Measurements from ENCODE around the gene TRIM46. TPM values are rescaled to one million over a fixed set of nuclear protein-coding genes. Genes with fewer than 3 reads are reported as not detected.

TRIM46 gene
- total RNA-seq, 1 experiment from 2014 or later = 4.1 TPM

GRCh38 chr1:155171836-155172731 lies 1.6 kb upstream of the TRIM46 start:
- Histone ChIP-seq H3K79me2 (ENCODE audit: low read length) (peaks cover 20% of the 10 kb centered on the region), H3K9ac (ENCODE audit: low read length) (peak overlapping the region; percentile 93), H3K9me3 (ENCODE audit: low read length) (no peaks in the 10 kb centered on the region), H3K36me3 (ENCODE audit: low read depth, low read length) (peaks cover 8% of the 10 kb centered on the region; the same call in 1 of the 2 replicates), H3K9me2 (replicated peaks; ENCODE audit: low read length) (no peaks in the 10 kb centered on the region), H3K4me2 (ENCODE audit: low read length) (peak overlapping the region; percentile 89), H4K20me1 (ENCODE audit: low read length) (no peaks in the 10 kb centered on the region), H3K27ac (ENCODE audit: low read length) (peak overlapping the region; percentile 62), H2AFZ (ENCODE audit: low read length) (peak overlapping the region; percentile 97), H3F3A (ENCODE audit: low read length, unreplicated experiment) (peaks cover 4% of the 10 kb centered on the region), H3K27me3 (ENCODE audit: low read length) (no peaks in the 10 kb centered on the region), H3K4me3 (ENCODE audit: low read length) (peak overlapping the region; percentile 83), H3K4me1 (ENCODE audit: insufficient read depth, low read length) (peaks cover 26% of the 10 kb centered on the region)
- BruUV-seq (replicated peaks) = no TSS peak
- TF ChIP-seq EZH2phosphoT487 (IDR thresholded peaks at IDR 0.05; ENCODE audit: borderline replicate concordance, low read length) (no peak), EZH2 (IDR thresholded peaks at IDR 0.05; ENCODE audit: low read length, unreplicated experiment) (no peak), CTCF (conservative IDR thresholded peaks at IDR 0.05; ENCODE audit: low read depth, low read length) (no peak)
- ATAC-seq = no peak; the same call in 1 of the 2 replicates
- ChIA-PET POLR2A (ENCODE audit: unreplicated experiment) (interaction anchor here (0.6 to 1.2 kb wide), 4 partner anchors 21 to 76 kb away, joined by 4 to 30 read pairs (median 7); no protein-coding TSS in a partner anchor), CTCF (interaction anchor here (0.9 to 1.9 kb wide), 6 partner anchors 22 to 121 kb away, joined by 3 to 25 read pairs (median 12); partner anchors contain the start of gene ADAM15)
- no peak for DNase-seq
- intact Hi-C loops (cut with micrococcal nuclease) = no loop called here

- ATAC-seq = peak; percentile 70
- peaks cover 20% of the 10 kb centered on the region for H3K79me2 ChIP-seq (ENCODE audit: low read length)
- H3K27ac ChIP-seq (ENCODE audit: low read length) = peak within 1 kb of the TSS; percentile 62
- no peaks in the 10 kb centered on the region for H3K27me3 ChIP-seq (ENCODE audit: low read length)
- POLR2A ChIA-PET (ENCODE audit: unreplicated experiment) = interaction anchor here (0.5 to 1.2 kb wide), 9 partner anchors 21 to 85 kb away, joined by 3 to 30 read pairs (median 5); partner anchors contain the start of gene THBS3
- no peaks in the 10 kb centered on the region for H4K20me1 ChIP-seq (ENCODE audit: low read length)
- intact Hi-C loops (cut with micrococcal nuclease) = no loop called here
- H3K4me1 ChIP-seq (ENCODE audit: insufficient read depth, low read length) = peaks cover 29% of the 10 kb centered on the region
- H3K36me3 ChIP-seq (ENCODE audit: low read depth, low read length) = peaks cover 8% of the 10 kb centered on the region; the same call in 1 of the 2 replicates
- BruUV-seq (replicated peaks) = TSS peak; percentile 74
- H3K4me2 ChIP-seq (ENCODE audit: low read length) = peak within 1 kb of the TSS; percentile 89
- no peaks in the 10 kb centered on the region for H3K9me3 ChIP-seq (ENCODE audit: low read length)
- H3F3A ChIP-seq (ENCODE audit: low read length, unreplicated experiment) = peaks cover 4% of the 10 kb centered on the region
- H3K9ac ChIP-seq (ENCODE audit: low read length) = peak within 1 kb of the TSS; percentile 93
- peak; percentile 97 for TF ChIP-seq CTCF (conservative IDR thresholded peaks at IDR 0.05; ENCODE audit: low read depth, low read length)
- TF ChIP-seq EZH2 (IDR thresholded peaks at IDR 0.05; ENCODE audit: low read length, unreplicated experiment) = no peak
- no peak for TF ChIP-seq EZH2phosphoT487 (IDR thresholded peaks at IDR 0.05; ENCODE audit: borderline replicate concordance, low read length)
- CTCF ChIA-PET = interaction anchor here (0.5 to 1.9 kb wide), 19 partner anchors 17 to 1401 kb away, joined by 3 to 25 read pairs (median 4); partner anchors contain the start of genes ADAM15 and THBS3
- H3K9me2 ChIP-seq (replicated peaks; ENCODE audit: low read length) = no peaks in the 10 kb centered on the region
- H3K4me3 ChIP-seq (ENCODE audit: low read length) = peak within 1 kb of the TSS; percentile 83
- DNase-seq = peak; percentile 99
- H2AFZ ChIP-seq (ENCODE audit: low read length) = peak within 1 kb of the TSS; percentile 97
Observed at GRCh38 chr1:155172732-155173477, 744 bp upstream of the TRIM46 start, which contains the start of gene KRTCAP2. Gene KRTCAP2 (minus strand): TSS chr1:155173304. CDS start chr1:155173224, 80 bp downstream.

Measured in PC-3 (cell line).